Naive thymus-derived CD4-positive, alpha-beta T cell (primary cell): Measurements from ENCODE around the gene SP4. TPM values are rescaled to one million over a fixed set of nuclear protein-coding genes. Genes with fewer than 3 reads are reported as not detected.
"Not testable (repeated sequence)": the region's sequence is repeated elsewhere in the genome, so short reads cannot be mapped to it uniquely, and the experiment has no call there.

ENCODE experiments used
- ATAC-seq: fragments of 150-1000 bp; cut with Tn5 transposase; 2 replicates; pipeline ENCODE4 v1.10.0; 2021; ENCODE audit warnings: mild to moderate bottlenecking, moderate library complexity
- CTCF ChIA-PET: fragments of 350-600 bp; sonication (Branson Sonifier 250); formaldehyde crosslinking; loops from one replicate; lab custom pipeline; 2021; ENCODE audit warnings: antibody characterized with exemption; lab: Charles Lee
- POLR2A ChIA-PET: fragments of 350-600 bp; sonication (Branson Sonifier 250); formaldehyde crosslinking; loops from one replicate; lab custom pipeline; 2021; ENCODE audit warnings: antibody characterized with exemption, inconsistent platforms; lab: Charles Lee
- DNase-seq, 9 donors: peaks; one replicate each; pipeline versions ENCODE4 v3.0.0 to v3.0.0-alpha.2; 2020 to 2022; ENCODE audit warnings: mixed read lengths in 1 of 9
- H3K27ac ChIP-seq: one replicate; pipeline ENCODE4 v1.7.0; 2013; ENCODE audit warnings: mild to moderate bottlenecking, low read depth, low read length, moderate library complexity
- H3K27me3 ChIP-seq, 2 donors: one replicate each; pipeline ENCODE4 v1.7.0; 2013; ENCODE audit warnings: low read length in 2 of 2, mild to moderate bottlenecking in 2 of 2, moderate library complexity in 2 of 2; ENCODE audit not compliant: control insufficient read depth in 2 of 2, insufficient read depth in 2 of 2
- H3K36me3 ChIP-seq, 3 experiments: 1 replicate in 2 of 3; 2 replicates in 1 of 3; pipeline ENCODE4 v1.7.0; 2013; ENCODE audit warnings: low read length in 3 of 3, mild to moderate bottlenecking in 3 of 3, moderate library complexity in 1 of 3; ENCODE audit not compliant: insufficient read depth in 3 of 3, control insufficient read depth in 2 of 3
- H3K4me1 ChIP-seq, 2 donors: one replicate each; pipeline ENCODE4 v1.7.0; 2013; ENCODE audit warnings: low read length in 2 of 2, mild to moderate bottlenecking in 2 of 2, moderate library complexity in 1 of 2; ENCODE audit not compliant: control insufficient read depth in 2 of 2, insufficient read depth in 2 of 2
- H3K4me3 ChIP-seq: 2 replicates; pipeline ENCODE4 v1.7.0; 2013; ENCODE audit warnings: mild to moderate bottlenecking, low read length
- H3K9me3 ChIP-seq, 3 experiments: 1 replicate in 2 of 3; 2 replicates in 1 of 3; pipeline ENCODE4 v1.7.0; 2013; ENCODE audit warnings: low read length in 3 of 3; ENCODE audit not compliant: control insufficient read depth in 2 of 3
- H3K27ac Mint-ChIP-seq, 9 donors: one replicate each; pipeline ENCODE4 v1.8.0; 2020 to 2022; ENCODE audit warnings: mixed read lengths in 9 of 9, mild to moderate bottlenecking in 8 of 9, moderate library complexity in 5 of 9, inconsistent platforms in 2 of 9
- H3K27me3 Mint-ChIP-seq, 5 donors: one replicate each; pipeline ENCODE4 v1.8.0; 2021 to 2022; ENCODE audit warnings: mixed read lengths in 5 of 5, mild to moderate bottlenecking in 1 of 5
- H3K36me3 Mint-ChIP-seq, 5 donors: one replicate each; pipeline ENCODE4 v1.8.0; 2020 to 2022; ENCODE audit warnings: mixed read lengths in 5 of 5, mild to moderate bottlenecking in 3 of 5, inconsistent platforms in 1 of 5
- H3K4me1 Mint-ChIP-seq, 7 donors: one replicate each; pipeline ENCODE4 v1.8.0; 2020 to 2022; ENCODE audit warnings: mixed read lengths in 7 of 7, mild to moderate bottlenecking in 3 of 7, inconsistent platforms in 1 of 7
- H3K4me3 Mint-ChIP-seq, 10 donors: one replicate each; pipeline ENCODE4 v1.8.0; 2020 to 2022; ENCODE audit warnings: mild to moderate bottlenecking in 10 of 10, mixed read lengths in 10 of 10, moderate library complexity in 6 of 10, inconsistent platforms in 2 of 10
- H3K9me3 Mint-ChIP-seq, 11 donors: one replicate each; pipeline ENCODE4 v1.8.0; 2020 to 2022; ENCODE audit warnings: mixed read lengths in 11 of 11, mild to moderate bottlenecking in 4 of 11, inconsistent platforms in 1 of 11, moderate library complexity in 1 of 11
- intact Hi-C, 2 donors: fragments of 100-400 bp; cut with micrococcal nuclease; formaldehyde crosslinking; loops; one replicate each; pipeline ENCODE4 v1.15.1; 2023
- polyA plus RNA-seq, 2 donors: library from polyadenylated mRNA; unstranded; fragments of 300-500 nt; fragmentation: Illumina TruSeq; gene quantifications; one replicate each; pipeline ENCODE4 v1.2.3, GENCODE V29; 2021
- total RNA-seq, 6 experiments: library from RNA in 5 of 6; stranded (reverse) in 5 of 6; gene quantifications; 1 replicate in 5 of 6; 2 replicates in 1 of 6; pipeline ENCODE4 v1.2.3 and lab custom pipeline; 2021 to 2026

SP4 gene
- total and polyA plus RNA-seq, 7 experiments from 2014 or later: 13.6 to 48.5 (median 43.4) TPM

GRCh38 chr7:21536445-21537118, 108.7 kb downstream of the SP4 start:
- H3K4me1 ChIP-seq, CTCF ChIA-PET, H3K36me3 Mint-ChIP-seq, H3K36me3 ChIP-seq, H3K27ac ChIP-seq, H3K9me3 Mint-ChIP-seq, H3K27me3 ChIP-seq, H3K4me3 Mint-ChIP-seq, DNase-seq, H3K9me3 ChIP-seq, intact Hi-C loops, H3K27ac Mint-ChIP-seq, POLR2A ChIA-PET, ATAC-seq, H3K4me3 ChIP-seq: not testable (repeated sequence)
- H3K27me3 Mint-ChIP-seq: peaks cover 4 to 42% (median 24%) of the 10 kb centered on the region in 5 donors
- H3K4me1 Mint-ChIP-seq: peaks cover 0 to 26% (median 10%) of the 10 kb centered on the region in 7 donors

GRCh38 chr7:21538936-21539495, 111.1 kb downstream of the SP4 start:
- no peak for DNase-seq
- no peaks in the 10 kb centered on the region for H3K27me3 ChIP-seq
- CTCF ChIA-PET: no interaction called here
- Mint-ChIP-seq H3K4me3 (no peak overlapping the region), H3K4me1 (peaks cover 2 to 16% (median 12%) of the 10 kb centered on the region in 7 donors), H3K27me3 (peaks cover 22 to 51% (median 40%) of the 10 kb centered on the region in 5 donors), H3K27ac (no peak overlapping the region), H3K9me3 (peaks cover 0 to 7% (median 0%) of the 10 kb centered on the region in 11 donors), H3K36me3 (peaks cover 0 to 3% (median 0%) of the 10 kb centered on the region in 5 donors)
- no peak for ATAC-seq
- POLR2A ChIA-PET: no interaction called here
- no peaks in the 10 kb centered on the region for H3K4me1 ChIP-seq
- H3K27ac ChIP-seq: no peak overlapping the region
- no peaks in the 10 kb centered on the region for H3K36me3 ChIP-seq
- no peak overlapping the region for H3K4me3 ChIP-seq
- H3K9me3 ChIP-seq: no peaks in the 10 kb centered on the region
- intact Hi-C loops: no loop called here

GRCh38 chr7:21542891-21543527, 115.1 kb downstream of the SP4 start, which contains the start of gene DNAH11:
Gene DNAH11, plus strand, starts transcription at chr7:21543039. Its CDS starts 207 bp downstream, at chr7:21543246.
- no peaks in the 10 kb centered on the region for H3K4me1 ChIP-seq
- no peak within 1 kb of the TSS for H3K27ac ChIP-seq
- ChIA-PET POLR2A (no interaction called here), CTCF (no interaction called here)
- Mint-ChIP-seq H3K4me1 (peaks cover 4 to 27% (median 6%) of the 10 kb centered on the region in 7 donors), H3K4me3 (peak within 1 kb of the TSS; percentile 35 to 83 (median 62)), H3K27me3 (peaks cover 45 to 72% (median 59%) of the 10 kb centered on the region in 5 donors), H3K36me3 (peaks cover 0 to 15% (median 0%) of the 10 kb centered on the region in 5 donors), H3K27ac (peak within 1 kb of the TSS in 1 of 9 donors; percentile 67), H3K9me3 (peaks cover 0 to 1% (median 0%) of the 10 kb centered on the region in 11 donors)
- no peaks in the 10 kb centered on the region for H3K9me3 ChIP-seq
- DNase-seq (peak in 1 of 9 donors; percentile 59), ATAC-seq (peak; percentile 65)
- H3K36me3 ChIP-seq: no peaks in the 10 kb centered on the region
- H3K27me3 ChIP-seq: no peaks in the 10 kb centered on the region
- no peak within 1 kb of the TSS for H3K4me3 ChIP-seq
- intact Hi-C loops: loop anchor here in 1 of 2 donors (2.0 to 10.0 kb wide), 2 partner anchors 114 to 222 kb away; partner anchors contain the start of gene SP4

GRCh38 chr7:21543528-21544302, 115.8 kb downstream of the SP4 start:
- no peaks in the 10 kb centered on the region for H3K36me3 ChIP-seq
- Mint-ChIP-seq H3K4me3 (peak overlapping the region; percentile 35 to 83 (median 62)), H3K36me3 (peaks cover 0 to 15% (median 0%) of the 10 kb centered on the region in 5 donors), H3K9me3 (peaks cover 0 to 1% (median 0%) of the 10 kb centered on the region in 11 donors), H3K27me3 (peaks cover 45 to 69% (median 60%) of the 10 kb centered on the region in 5 donors), H3K4me1 (peaks cover 4 to 26% (median 6%) of the 10 kb centered on the region in 7 donors), H3K27ac (peak overlapping the region in 1 of 9 donors; percentile 67)
- no peaks in the 10 kb centered on the region for H3K9me3 ChIP-seq
- no peak overlapping the region for H3K27ac ChIP-seq
- no peak overlapping the region for H3K4me3 ChIP-seq
- H3K27me3 ChIP-seq: no peaks in the 10 kb centered on the region
- ATAC-seq: no peak
- no peaks in the 10 kb centered on the region for H3K4me1 ChIP-seq
- CTCF ChIA-PET: no interaction called here
- POLR2A ChIA-PET: no interaction called here
- DNase-seq: peak in 1 of 9 donors; percentile 33
- intact Hi-C loops: loop anchor here in 1 of 2 donors (2.0 to 10.0 kb wide), 2 partner anchors 115 to 221 kb away; partner anchors contain the start of gene SP4

GRCh38 chr7:21544303-21544656, 116.4 kb downstream of the SP4 start:
- Mint-ChIP-seq H3K4me3 (peak overlapping the region in 8 of 10 donors; percentile 30 to 83 (median 58)), H3K27me3 (peaks cover 45 to 64% (median 56%) of the 10 kb centered on the region in 5 donors), H3K4me1 (peaks cover 4 to 20% (median 6%) of the 10 kb centered on the region in 7 donors), H3K9me3 (peaks cover 0 to 1% (median 0%) of the 10 kb centered on the region in 11 donors), H3K36me3 (peaks cover 0 to 15% (median 0%) of the 10 kb centered on the region in 5 donors), H3K27ac (peak overlapping the region in 1 of 9 donors; percentile 3)
- Histone ChIP-seq H3K4me3 (no peak overlapping the region), H3K9me3 (no peaks in the 10 kb centered on the region), H3K4me1 (no peaks in the 10 kb centered on the region), H3K27ac (no peak overlapping the region), H3K36me3 (no peaks in the 10 kb centered on the region), H3K27me3 (no peaks in the 10 kb centered on the region)
- ATAC-seq: no peak
- POLR2A ChIA-PET: no interaction called here
- intact Hi-C loops: loop anchor here in 1 of 2 donors (10.0 kb wide), 1 partner anchor 221 kb away; no protein-coding TSS in a partner anchor
- CTCF ChIA-PET: no interaction called here
- no peak for DNase-seq

- intact Hi-C loops: loop anchor here in 1 of 2 donors (10.0 kb wide), 1 partner anchor 220 kb away; no protein-coding TSS in a partner anchor
- no peak for DNase-seq
- no peak for ATAC-seq
- POLR2A ChIA-PET: no interaction called here
- no peak overlapping the region for H3K27ac Mint-ChIP-seq
- peaks cover 0 to 1% (median 0%) of the 10 kb centered on the region in 11 donors for H3K9me3 Mint-ChIP-seq
- peaks cover 45 to 61% (median 55%) of the 10 kb centered on the region in 5 donors for H3K27me3 Mint-ChIP-seq
- CTCF ChIA-PET: no interaction called here
- no peaks in the 10 kb centered on the region for H3K27me3 ChIP-seq
- no peak overlapping the region for H3K4me3 ChIP-seq
- H3K4me3 Mint-ChIP-seq: no peak overlapping the region
- H3K27ac ChIP-seq: no peak overlapping the region
- peaks cover 0 to 15% (median 0%) of the 10 kb centered on the region in 5 donors for H3K36me3 Mint-ChIP-seq
- no peaks in the 10 kb centered on the region for H3K36me3 ChIP-seq
- H3K9me3 ChIP-seq: no peaks in the 10 kb centered on the region
- H3K4me1 ChIP-seq: no peaks in the 10 kb centered on the region
- H3K4me1 Mint-ChIP-seq: peaks cover 4 to 17% (median 6%) of the 10 kb centered on the region in 7 donors
Measured at GRCh38 chr7:21544715-21545114, 116.8 kb downstream of the SP4 start.
